OCI-LY3 (cell line): ENCODE results near the gene KRTAP12-1.

ENCODE experiments used
- EZH2phosphoT487 ChIP-seq: fragments of 200-600 bp; shearing (Covaris generic); IDR thresholded peaks from 2 replicates; pipeline ENCODE4 v1.6.1; 2018; ENCODE audit warnings: antibody characterized with exemption, mixed run types, low read depth
- TF ChIP-seq, protein P1 (sequence below): fragments of 200-600, 300-600 bp; sonication (generic); IDR thresholded peaks from 2 replicates; pipeline ENCODE4 v1.5.1; 2014; ENCODE audit warnings: antibody characterized with exemption, low read length, low read depth

DNA sequence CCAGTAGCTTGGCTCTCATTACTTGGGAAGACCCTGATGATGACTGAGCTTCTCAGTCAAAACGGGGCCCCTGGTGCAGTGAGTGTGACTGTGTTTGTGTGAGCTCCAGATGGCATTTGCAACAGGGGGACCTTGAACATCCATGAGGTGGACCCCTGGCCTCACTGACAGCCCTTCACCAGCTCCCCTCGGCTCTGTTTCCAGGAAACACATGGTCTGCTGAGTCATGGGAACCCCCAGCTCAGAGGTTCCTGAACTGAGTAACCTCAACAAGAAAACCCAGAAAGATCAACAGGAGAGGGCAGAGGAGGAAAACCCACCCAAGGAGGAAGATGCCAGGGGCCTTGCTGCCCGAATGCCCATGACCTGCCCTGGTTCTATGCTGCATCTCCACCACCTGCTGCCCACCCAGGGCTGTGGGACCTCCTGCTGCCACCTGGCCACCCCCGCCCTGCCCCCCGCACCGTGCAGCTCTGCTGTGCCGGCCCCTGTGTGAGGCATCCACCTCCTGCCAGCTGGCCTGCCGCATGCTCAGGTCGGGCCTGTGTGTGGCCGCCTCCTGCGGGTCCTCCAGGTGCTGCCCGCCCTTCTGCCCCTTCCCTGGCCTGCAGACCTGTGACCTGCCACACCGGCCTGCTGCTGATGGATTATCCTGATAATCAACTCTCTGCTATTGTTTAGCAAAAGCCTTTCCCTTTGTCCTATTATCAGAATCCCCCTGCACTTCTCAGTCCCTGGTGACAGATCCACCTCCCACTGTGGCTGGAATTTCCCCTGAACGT, 4.2 kb upstream of the KRTAP12-1 start:
- TF ChIP-seq, protein P1, sequence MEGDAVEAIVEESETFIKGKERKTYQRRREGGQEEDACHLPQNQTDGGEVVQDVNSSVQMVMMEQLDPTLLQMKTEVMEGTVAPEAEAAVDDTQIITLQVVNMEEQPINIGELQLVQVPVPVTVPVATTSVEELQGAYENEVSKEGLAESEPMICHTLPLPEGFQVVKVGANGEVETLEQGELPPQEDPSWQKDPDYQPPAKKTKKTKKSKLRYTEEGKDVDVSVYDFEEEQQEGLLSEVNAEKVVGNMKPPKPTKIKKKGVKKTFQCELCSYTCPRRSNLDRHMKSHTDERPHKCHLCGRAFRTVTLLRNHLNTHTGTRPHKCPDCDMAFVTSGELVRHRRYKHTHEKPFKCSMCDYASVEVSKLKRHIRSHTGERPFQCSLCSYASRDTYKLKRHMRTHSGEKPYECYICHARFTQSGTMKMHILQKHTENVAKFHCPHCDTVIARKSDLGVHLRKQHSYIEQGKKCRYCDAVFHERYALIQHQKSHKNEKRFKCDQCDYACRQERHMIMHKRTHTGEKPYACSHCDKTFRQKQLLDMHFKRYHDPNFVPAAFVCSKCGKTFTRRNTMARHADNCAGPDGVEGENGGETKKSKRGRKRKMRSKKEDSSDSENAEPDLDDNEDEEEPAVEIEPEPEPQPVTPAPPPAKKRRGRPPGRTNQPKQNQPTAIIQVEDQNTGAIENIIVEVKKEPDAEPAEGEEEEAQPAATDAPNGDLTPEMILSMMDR, result no peak
- no peak for TF ChIP-seq EZH2phosphoT487
